K562 (cell line): ENCODE measurements around the gene ADRB2. TPM values are rescaled to one million over a fixed set of nuclear protein-coding genes. Genes with fewer than 3 reads are reported as not detected.

Experiments used
- BCLAF1 ChIP-seq, 2 experiments: fragments of 450-650 bp in 1 of 2; IDR thresholded peaks; 2 replicates each; pipeline ENCODE4 v1.6.1; 2011 to 2017; ENCODE audit warnings: low read depth in 2 of 2, antibody characterized with exemption in 1 of 2, borderline replicate concordance in 1 of 2, low read length in 1 of 2, mild to moderate bottlenecking in 1 of 2, mixed read lengths in 1 of 2; ENCODE audit not compliant: control insufficient read depth in 1 of 2
- CBX5 ChIP-seq: IDR thresholded peaks from 2 replicates; pipeline ENCODE4 v1.6.1; 2014; ENCODE audit warnings: low read depth, borderline replicate concordance
- HNRNPK ChIP-seq: fragments of 200-400 bp; formaldehyde crosslinking; IDR thresholded peaks from one replicate; pipeline ENCODE4 v1.6.1; 2018; ENCODE audit warnings: mild to moderate bottlenecking, low read depth, low read length; ENCODE audit not compliant: poor library complexity, severe bottlenecking
- MGA ChIP-seq: fragments of 450-650 bp; IDR thresholded peaks from 2 replicates; pipeline ENCODE4 v1.6.1; 2016; ENCODE audit warnings: mild to moderate bottlenecking, moderate library complexity
- NFIC ChIP-seq: fragments of 450-650 bp; IDR thresholded peaks from 2 replicates; pipeline ENCODE4 v1.6.1; 2017; ENCODE audit warnings: mild to moderate bottlenecking, inconsistent platforms
- PCBP1 ChIP-seq: fragments of 200-400 bp; formaldehyde crosslinking; IDR thresholded peaks from 2 replicates; pipeline ENCODE4 v1.6.1; 2018; ENCODE audit warnings: mild to moderate bottlenecking, low read depth, low read length; ENCODE audit not compliant: poor library complexity, severe bottlenecking
- STAT6 ChIP-seq: sonication (generic); formaldehyde crosslinking; IDR thresholded peaks from 2 replicates; pipeline ENCODE4 v1.8.1; 2023; ENCODE audit warnings: mild to moderate bottlenecking, missing genetic modification reagents
- XRCC3 ChIP-seq: fragments of 450-650 bp; IDR thresholded peaks from 2 replicates; pipeline ENCODE4 v1.6.1; 2017; ENCODE audit warnings: mild to moderate bottlenecking, moderate library complexity
- ZBTB8A ChIP-seq: fragments of 450-650 bp; IDR thresholded peaks from 2 replicates; pipeline ENCODE4 v1.6.1; 2018; ENCODE audit warnings: mild to moderate bottlenecking, moderate library complexity; ENCODE audit not compliant: partially characterized antibody
- ZNF23 ChIP-seq: fragments of 250-450 bp; sonication (Bioruptor Pico); IDR thresholded peaks from 2 replicates; pipeline ENCODE4 v1.4.0; 2020; ENCODE audit warnings: mild to moderate bottlenecking
- ZNF263 ChIP-seq: sonication (generic); formaldehyde crosslinking; IDR thresholded peaks from 2 replicates; pipeline ENCODE4 v1.8.0; 2022; ENCODE audit warnings: mild to moderate bottlenecking, missing genetic modification reagents, borderline replicate concordance
- polyA plus RNA-seq, 8 experiments: library from polyadenylated mRNA; depleted of rRNA in 4 of 8; stranded (reverse) in 5 of 8; unstranded in 3 of 8; fragments of >200 nt; fragmentation: Nextera tagmentation in 2 of 8; fragmentation: Illumina TruSeq in 1 of 8; extraction: Ambion mirVana in 2 of 8; extraction: Trizol in 1 of 8; gene quantifications; 2 replicates each; pipeline versions ENCODE4 v1.2.1 to v1.2.3, GENCODE V29; 2011 to 2014; ENCODE audit warnings: inconsistent platforms in 1 of 8, missing spikeins in 1 of 8
- total RNA-seq, 7 experiments: library from RNA; depleted of rRNA in 6 of 7; stranded (reverse); fragments of >200 nt in 6 of 7; fragmentation: Illumina TruSeq in 2 of 7; extraction: Trizol in 2 of 7; gene quantifications; 2 replicates each; pipeline versions ENCODE4 v1.2.1 to v1.2.3, GENCODE V29; 2011 to 2021; ENCODE audit warnings: low replicate concordance in 1 of 7

Gene ADRB2
- total and polyA plus RNA-seq, 9 of the 15 experiments (the other 6 are each of a cell fraction or from before 2014, with no cell fraction given): 0.01 to 0.18 (median 0.04) TPM; not detected in 2

- TF ChIP-seq STAT6 (CRISPR knock-in tag) (no peak), ZNF263 (CRISPR knock-in tag) (no peak), NFIC (peak; percentile 58), PCBP1 (no peak), HNRNPK (no peak), XRCC3 (no peak), ZNF23 (no peak), BCLAF1 (IDR thresholded peaks at IDR 0.05; ENCODE audit: borderline replicate concordance in 1 of 2, control insufficient read depth in 1 of 2, low read depth in 2 of 2, low read length in 1 of 2) (no peak), ZBTB8A (no peak), MGA (no peak; the same call in 1 of the 2 replicates), CBX5 (no peak)
Observed at GRCh38 chr5:148806520-148806931, 19.9 kb upstream of the ADRB2 start (continued).
